Esophagus squamous epithelium (tissue), 5 donors: ENCODE results near the gene ARHGAP44. TPM values are rescaled to one million over a fixed set of nuclear protein-coding genes. Genes with fewer than 3 reads are reported as not detected.

ENCODE experiments used
- DNase-seq: peaks from one replicate; lab custom pipeline; 2025; lab: John Stamatoyannopoulos, UW
- H3K27ac ChIP-seq, 4 donors: fragments of 200-600 bp; sonication (generic); one replicate each; pipeline ENCODE4 v1.5.1; 2016 to 2019; ENCODE audit warnings: mild to moderate bottlenecking in 1 of 4
- H3K27me3 ChIP-seq, 4 donors: fragments of 200-600 bp; sonication (generic); 1 replicate in 3 of 4; 2 replicates in 1 of 4; pipeline versions ENCODE4 v1.5.1 to v1.6.0; 2017 to 2021; ENCODE audit warnings: antibody characterized with exemption in 1 of 4
- H3K36me3 ChIP-seq, 3 donors: fragments of 200-600 bp; sonication (generic); one replicate each; pipeline ENCODE4 v1.5.1; 2016 to 2019
- H3K4me1 ChIP-seq, 3 donors: fragments of 200-600 bp; sonication (generic); one replicate each; pipeline ENCODE4 v1.5.1; 2017 to 2019
- H3K4me3 ChIP-seq, 4 donors: fragments of 200-600 bp; sonication (generic); 1 replicate in 3 of 4; 2 replicates in 1 of 4; pipeline ENCODE4 v1.5.1; 2016 to 2019; ENCODE audit warnings: mild to moderate bottlenecking in 2 of 4, moderate library complexity in 1 of 4
- H3K9me3 ChIP-seq, 3 donors: fragments of 200-600 bp; sonication (generic); one replicate each; pipeline ENCODE4 v1.5.1; 2016 to 2019
- CTCF ChIP-seq, 6 experiments: fragments of 450-650 bp in 4 of 6; fragments of 200-600 bp in 2 of 6; sonication (generic) in 2 of 6; IDR thresholded peaks; one replicate each; pipeline ENCODE4 v1.5.1; 2016 to 2019; ENCODE audit warnings: antibody characterized with exemption in 6 of 6, mild to moderate bottlenecking in 4 of 6, moderate library complexity in 4 of 6
- POLR2A ChIP-seq, 4 donors: fragments of 450-650 bp; IDR thresholded peaks; one replicate each; pipeline ENCODE4 v1.6.1; 2017; ENCODE audit warnings: antibody characterized with exemption in 4 of 4, mild to moderate bottlenecking in 4 of 4, moderate library complexity in 3 of 4
- WGBS, 2 donors: methylation state at CpG; one replicate each; pipeline ENCODE4 v1.1.5; 2018; 5-methylcytosine and 5-hydroxymethylcytosine counted together
- intact Hi-C: fragments of 100-400 bp; cut with DNase I; formaldehyde crosslinking; loops from one replicate; pipeline ENCODE4 v1.15.0; 2022
- total RNA-seq, 4 donors: library from RNA; depleted of rRNA; stranded (reverse); fragments of >200 nt; gene quantifications; one replicate each; pipeline ENCODE4 v1.1.0, GENCODE V29; 2016
- donor health status: DM: yes; HTN: yes; CAD: no.

The ARHGAP44 gene
- total RNA-seq, 4 donors from 2014 or later, result 0.61 to 1.9 (median 0.89) TPM

DNA sequence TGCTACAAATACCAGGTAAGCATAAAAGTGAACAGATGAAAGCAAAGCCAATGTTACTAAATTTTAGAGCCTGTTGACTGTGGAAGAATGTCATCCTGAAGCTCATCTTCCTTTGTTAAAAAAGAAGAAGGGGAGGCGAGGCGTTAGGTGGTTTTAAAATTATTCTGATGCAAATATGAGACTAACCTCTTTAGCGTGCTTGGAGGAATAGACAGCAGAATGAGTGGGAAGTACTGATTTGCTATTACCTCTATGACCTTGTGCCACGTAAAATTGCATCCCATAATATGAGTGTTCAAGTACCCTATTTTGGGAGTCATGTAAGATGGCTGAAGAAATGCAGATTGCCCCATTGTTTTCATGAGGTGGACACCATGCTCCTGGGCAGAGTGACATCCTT, 132.8 kb downstream of the ARHGAP44 start:
- 72 to 92% methylated on average over 4 of the region's 4 CpGs for WGBS, 2 donors
- DNase-seq, result no peak
- intact Hi-C loops, result no loop called here
- no peaks in the 10 kb centered on the region for H3K4me1 ChIP-seq
- no peaks in the 10 kb centered on the region for H3K9me3 ChIP-seq
- no peak overlapping the region for H3K27ac ChIP-seq
- H3K36me3 ChIP-seq, result peaks cover 0 to 5% (median 0%) of the 10 kb centered on the region in 3 donors
- TF ChIP-seq POLR2A (IDR thresholded peaks at IDR 0.05) (no peak), CTCF (IDR thresholded peaks at IDR 0.05) (no peak)
- H3K27me3 ChIP-seq, result no peaks in the 10 kb centered on the region
- H3K4me3 ChIP-seq, result no peak overlapping the region

GRCh38 chr17:12924614-12925013, 135.3 kb downstream of the ARHGAP44 start:
- intact Hi-C loops, result no loop called here
- H3K9me3 ChIP-seq, result no peaks in the 10 kb centered on the region
- H3K4me1 ChIP-seq, result no peaks in the 10 kb centered on the region
- no peak for TF ChIP-seq POLR2A (IDR thresholded peaks at IDR 0.05)
- no peak for TF ChIP-seq CTCF (IDR thresholded peaks at IDR 0.05)
- DNase-seq, result no peak
- WGBS, 2 donors, result 84 to 86% methylated on average over 2 of the region's 2 CpGs
- H3K36me3 ChIP-seq, result no peaks in the 10 kb centered on the region
- H3K27me3 ChIP-seq, result no peaks in the 10 kb centered on the region
- no peak overlapping the region for H3K4me3 ChIP-seq
- no peak overlapping the region for H3K27ac ChIP-seq

DNA sequence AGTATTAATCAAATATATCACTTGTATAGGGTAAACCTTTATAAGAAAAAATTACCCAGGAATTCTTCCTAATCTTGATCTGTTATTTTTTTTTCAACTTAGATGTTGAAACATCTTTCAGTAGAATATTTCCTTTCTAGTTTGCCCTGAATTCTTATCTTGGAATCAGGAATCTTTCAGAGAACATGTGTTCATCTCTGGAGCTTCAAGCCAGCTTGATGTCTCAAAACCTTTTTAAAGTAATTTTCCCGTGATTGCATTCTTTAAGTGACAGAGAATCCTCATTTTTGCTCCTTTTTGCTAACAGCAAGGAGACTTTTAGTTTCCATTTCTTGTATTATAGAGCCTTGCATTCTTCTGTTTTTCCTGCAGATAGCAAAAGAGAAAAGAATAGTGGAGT, 137.7 kb downstream of the ARHGAP44 start:
- 56 to 62% methylated on average over 1 of the region's 1 CpG for WGBS, 2 donors
- intact Hi-C loops, result no loop called here
- no peaks in the 10 kb centered on the region for H3K4me1 ChIP-seq
- H3K9me3 ChIP-seq, result no peaks in the 10 kb centered on the region
- no peaks in the 10 kb centered on the region for H3K36me3 ChIP-seq
- H3K27ac ChIP-seq, result no peak overlapping the region
- TF ChIP-seq CTCF (IDR thresholded peaks at IDR 0.05) (no peak), POLR2A (IDR thresholded peaks at IDR 0.05) (no peak)
- no peak overlapping the region for H3K4me3 ChIP-seq
- DNase-seq, result no peak
- no peaks in the 10 kb centered on the region for H3K27me3 ChIP-seq

DNA sequence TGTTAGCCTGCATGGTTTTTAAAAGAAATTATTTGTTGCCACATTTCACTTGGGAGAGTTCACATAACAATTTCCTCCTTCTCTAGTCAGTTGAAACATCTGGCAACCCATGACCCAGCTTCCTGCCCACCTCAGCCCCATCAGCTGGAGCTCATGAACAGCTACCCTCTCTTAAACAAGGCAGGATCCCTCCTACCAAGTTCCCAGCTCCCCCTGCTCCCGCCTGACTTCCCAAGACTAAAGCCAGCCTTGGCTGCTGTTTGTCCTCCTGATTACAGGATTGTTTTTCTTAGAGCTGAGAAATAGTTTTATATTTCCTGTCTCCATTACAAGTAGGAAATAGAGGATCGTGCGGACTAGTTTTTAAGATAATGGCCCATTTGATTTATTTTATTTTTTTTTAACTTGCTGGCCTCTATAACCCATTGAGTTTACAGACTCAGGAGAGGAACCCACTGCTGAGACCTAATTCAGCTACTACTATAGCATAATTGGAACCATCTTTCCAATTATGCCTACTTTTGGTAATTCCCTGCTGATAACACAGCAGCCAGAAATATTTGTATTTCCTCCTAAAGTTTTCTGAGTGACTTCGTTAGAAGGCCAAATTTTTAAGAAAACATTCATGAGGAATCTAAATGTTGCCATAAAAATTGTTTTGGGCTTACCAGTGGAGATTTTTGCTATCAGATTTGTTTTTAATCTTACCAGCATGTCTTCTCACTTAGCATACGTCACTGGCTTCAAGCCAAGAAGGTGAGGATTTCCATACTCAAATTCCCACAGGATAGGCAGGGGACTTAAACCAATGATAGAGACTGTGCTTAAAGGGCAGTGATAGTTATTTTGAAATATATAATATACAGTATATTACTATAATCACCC, 138.5 kb downstream of the ARHGAP44 start:
- H3K27me3 ChIP-seq, result no peaks in the 10 kb centered on the region
- 42 to 59% methylated on average over 5 of the region's 5 CpGs for WGBS, 2 donors
- no peaks in the 10 kb centered on the region for H3K4me1 ChIP-seq
- TF ChIP-seq CTCF (IDR thresholded peaks at IDR 0.05), result no peak
- TF ChIP-seq POLR2A (IDR thresholded peaks at IDR 0.05), result no peak
- intact Hi-C loops, result no loop called here
- no peaks in the 10 kb centered on the region for H3K36me3 ChIP-seq
- H3K27ac ChIP-seq, result peak overlapping the region in 2 of 4 donors; percentile 10 to 15
- DNase-seq, result no peak
- H3K9me3 ChIP-seq, result no peaks in the 10 kb centered on the region
- no peak overlapping the region for H3K4me3 ChIP-seq

DNA sequence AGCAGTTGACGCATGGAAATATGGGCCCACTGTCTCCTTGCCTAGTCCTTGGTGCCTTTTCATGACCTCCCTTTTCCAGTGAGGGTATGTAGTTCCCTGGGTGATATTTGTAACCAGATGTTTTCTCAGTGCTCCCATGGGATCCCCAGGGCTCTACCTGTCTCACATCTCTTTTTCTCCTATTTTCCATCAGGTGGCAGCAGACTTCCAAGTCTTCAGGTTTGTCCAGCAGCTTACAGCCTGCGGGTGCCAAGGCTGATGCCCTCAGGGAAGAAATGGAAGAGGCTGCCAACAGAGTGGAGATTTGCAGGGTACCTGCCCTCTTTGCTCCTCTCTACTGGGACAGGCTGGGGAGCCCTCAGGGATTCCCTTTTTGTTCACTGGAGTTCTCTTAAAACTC, 139.4 kb downstream of the ARHGAP44 start:
- no peak for DNase-seq
- no peaks in the 10 kb centered on the region for H3K4me1 ChIP-seq
- WGBS, 2 donors, result 38 to 72% methylated on average over 1 to 2 of the region's 2 CpGs
- no peaks in the 10 kb centered on the region for H3K9me3 ChIP-seq
- H3K27ac ChIP-seq, result no peak overlapping the region
- H3K27me3 ChIP-seq, result no peaks in the 10 kb centered on the region
- intact Hi-C loops, result no loop called here
- no peak overlapping the region for H3K4me3 ChIP-seq
- peak in 1 of 6 experiments; percentile 18 for TF ChIP-seq CTCF (IDR thresholded peaks at IDR 0.05)
- TF ChIP-seq POLR2A (IDR thresholded peaks at IDR 0.05), result no peak
- H3K36me3 ChIP-seq, result no peaks in the 10 kb centered on the region
